GM19240 (cell line): ENCODE data around the gene DOLPP1.

Source experiments
- DNase-seq: peaks from one replicate; pipeline ENCODE4 v3.0.0; 2011; ENCODE audit warnings: low spot score; ENCODE audit not compliant: insufficient read length

DOLPP1 gene

DNA sequence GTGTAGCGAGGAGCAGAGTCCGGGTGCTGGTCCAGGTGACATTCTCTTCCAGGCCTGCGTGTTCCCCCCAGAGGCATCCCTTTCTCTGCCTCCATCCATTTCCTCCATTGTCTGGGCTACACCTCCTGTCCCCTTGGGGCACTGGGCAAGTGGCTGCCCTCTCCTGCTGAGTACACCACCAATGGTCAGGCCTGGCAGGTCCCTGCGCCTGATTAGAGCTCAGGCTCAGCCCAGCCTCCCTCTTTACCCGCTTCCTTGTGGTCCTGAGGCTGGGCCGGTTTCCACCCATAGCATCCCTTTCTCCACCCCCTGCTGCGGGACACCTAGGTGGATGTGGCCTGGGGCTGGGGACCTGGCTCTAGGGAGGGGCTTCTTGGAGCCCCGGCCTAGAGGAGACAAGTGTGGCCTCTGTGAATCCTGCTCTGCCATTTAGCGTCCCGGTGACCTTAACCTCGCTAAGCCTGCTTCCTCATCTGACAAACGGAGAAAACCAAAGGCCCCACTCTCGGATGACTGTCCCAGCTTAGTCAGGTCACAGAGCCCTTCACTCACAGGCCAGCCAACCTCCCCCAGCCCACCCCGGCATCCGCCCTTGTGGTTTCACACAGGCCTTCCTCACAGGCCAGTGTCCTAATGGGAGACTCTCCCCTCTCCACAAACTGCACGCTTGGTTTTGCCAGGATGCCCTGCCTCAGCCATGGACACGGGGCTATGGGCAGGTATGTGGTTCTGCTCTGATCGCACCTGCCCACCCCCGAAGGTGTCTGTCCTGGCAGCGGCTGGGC, 12.9 kb downstream of the DOLPP1 start:
- DNase-seq, result no peak

DNA sequence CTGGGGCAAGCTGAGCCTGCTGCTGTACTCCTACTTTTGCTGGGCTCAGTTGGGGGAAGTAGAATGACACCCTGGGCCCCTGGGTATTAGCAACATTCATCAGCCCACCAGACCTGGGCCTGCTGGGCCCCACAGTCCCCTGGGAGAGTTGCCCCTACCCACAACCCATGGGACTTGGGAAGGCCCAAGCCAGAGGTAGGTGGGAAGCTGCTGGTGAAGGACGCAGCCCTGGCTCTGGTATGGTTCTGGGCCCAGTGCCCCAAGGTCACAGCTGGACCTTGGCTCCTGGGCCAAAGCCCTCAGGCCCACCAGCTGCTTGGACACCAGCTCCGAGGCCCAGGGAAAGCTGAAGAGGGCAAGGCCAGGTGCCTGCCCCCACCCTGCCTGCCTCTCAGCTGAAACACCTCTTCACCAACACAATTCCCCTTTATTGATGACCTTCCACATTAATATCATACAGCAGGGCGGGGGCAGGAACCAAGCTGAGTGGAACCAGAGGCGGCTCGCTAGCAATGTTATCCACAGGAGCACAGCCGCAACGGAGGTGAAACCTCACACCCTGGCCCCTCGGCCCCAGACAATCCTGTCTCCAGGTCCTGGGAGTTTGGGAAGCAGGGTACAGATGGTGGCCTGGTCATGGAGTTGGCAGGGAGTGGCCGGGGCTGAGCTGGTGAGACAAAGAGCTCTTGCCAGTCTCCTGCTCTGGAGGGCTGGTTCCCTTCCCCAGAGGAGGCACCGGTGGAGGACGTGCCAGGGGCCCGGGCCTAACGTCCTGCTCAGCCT, 13.7 kb downstream of the DOLPP1 start:
- no peak for DNase-seq

DNA sequence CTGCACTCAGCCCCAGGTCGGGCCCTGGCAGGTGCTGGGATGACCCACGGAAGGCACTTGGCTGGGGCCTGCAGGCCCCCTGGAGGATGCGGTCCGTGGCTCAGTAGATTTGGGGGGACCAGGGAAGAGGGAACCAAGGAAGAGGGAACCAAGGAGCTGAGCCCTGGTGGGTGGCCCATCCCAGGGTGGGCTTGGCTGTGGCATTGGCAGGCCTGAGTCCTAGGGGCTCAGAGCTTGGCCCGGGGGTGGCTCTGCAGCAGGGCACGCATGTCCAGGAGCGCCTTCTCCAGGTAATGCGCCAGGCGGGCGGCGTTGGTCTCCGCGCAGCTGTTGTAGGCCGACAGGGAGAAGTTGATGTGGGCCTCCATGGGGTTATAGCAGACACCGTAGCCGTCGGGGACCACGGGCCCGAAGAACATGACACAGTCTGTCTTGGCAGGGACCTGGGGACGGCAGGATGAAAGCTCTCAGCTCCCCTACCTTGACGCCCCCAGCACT, 14.3 kb downstream of the DOLPP1 start:
- no peak for DNase-seq

DNA sequence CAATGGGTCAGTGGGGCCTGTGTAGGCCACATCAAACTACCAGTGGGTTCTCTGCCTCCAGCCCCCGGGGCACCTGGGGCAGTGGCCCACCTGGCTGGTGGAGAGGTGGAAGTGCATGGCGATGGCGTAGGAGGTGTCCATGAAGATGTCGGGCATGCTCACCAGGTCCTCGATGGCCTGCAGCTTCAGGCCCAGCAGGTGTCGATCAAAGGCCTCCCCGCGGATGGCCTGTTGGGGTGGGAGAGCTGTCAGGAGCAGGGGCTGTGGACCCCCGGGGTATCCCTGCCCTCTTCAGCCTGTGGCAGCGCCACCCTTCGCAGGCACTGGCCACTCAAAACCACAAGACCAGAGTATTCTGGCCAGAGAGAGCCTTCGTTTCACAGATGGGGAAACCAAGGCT, 15.0 kb downstream of the DOLPP1 start:
- no peak for DNase-seq

DNA sequence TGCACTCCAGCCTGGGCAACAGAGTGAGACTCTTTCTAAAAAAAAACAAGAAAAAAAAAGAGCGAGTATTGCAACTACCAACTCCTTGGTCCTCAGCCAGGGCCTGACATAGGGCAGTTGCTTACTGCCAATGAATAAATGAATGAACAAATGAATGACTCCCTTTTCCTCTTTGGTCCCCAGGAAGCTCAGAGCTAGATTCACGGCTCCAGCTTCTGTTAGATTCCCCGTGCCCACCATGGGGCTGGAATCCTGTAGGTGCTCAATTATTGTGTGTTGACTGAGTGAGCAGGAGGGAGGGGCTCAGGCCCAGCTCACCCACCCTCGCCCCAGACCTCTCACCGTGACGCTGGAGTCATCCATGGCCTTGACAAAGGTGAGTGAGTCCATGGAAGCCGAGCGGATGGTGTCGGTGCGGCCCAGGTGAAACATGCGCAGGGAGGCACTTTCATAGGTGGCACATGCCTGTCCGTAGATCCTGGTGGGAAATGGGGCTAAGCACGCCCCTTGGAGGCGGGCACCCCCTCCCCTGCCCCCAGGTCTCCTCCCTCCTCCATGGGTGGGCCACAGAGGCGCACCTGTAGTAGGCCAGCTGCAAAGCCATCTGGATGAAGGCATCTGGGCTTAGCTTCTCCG, 16.9 kb downstream of the DOLPP1 start:
- DNase-seq, result no peak

DNA sequence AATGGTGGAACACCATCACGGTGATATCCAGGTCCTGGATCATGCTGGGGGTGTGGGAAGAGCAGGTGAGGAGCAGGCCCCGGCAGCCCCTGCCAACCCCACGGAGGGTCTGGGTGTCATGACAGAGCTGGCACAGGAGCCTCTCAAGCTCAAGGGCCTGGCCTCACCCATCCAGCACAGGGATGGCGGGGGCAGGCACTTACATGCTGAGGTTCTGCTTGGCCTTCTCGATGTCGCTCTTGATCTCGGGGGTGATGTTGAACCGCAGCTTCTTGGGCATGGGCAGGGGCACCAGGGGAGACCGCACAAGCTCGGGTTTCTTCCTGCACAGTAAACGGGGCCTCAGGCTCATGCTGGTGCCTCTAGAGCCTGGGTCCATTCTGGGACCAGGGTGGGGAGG, 17.4 kb downstream of the DOLPP1 start:
- no peak for DNase-seq

DNA sequence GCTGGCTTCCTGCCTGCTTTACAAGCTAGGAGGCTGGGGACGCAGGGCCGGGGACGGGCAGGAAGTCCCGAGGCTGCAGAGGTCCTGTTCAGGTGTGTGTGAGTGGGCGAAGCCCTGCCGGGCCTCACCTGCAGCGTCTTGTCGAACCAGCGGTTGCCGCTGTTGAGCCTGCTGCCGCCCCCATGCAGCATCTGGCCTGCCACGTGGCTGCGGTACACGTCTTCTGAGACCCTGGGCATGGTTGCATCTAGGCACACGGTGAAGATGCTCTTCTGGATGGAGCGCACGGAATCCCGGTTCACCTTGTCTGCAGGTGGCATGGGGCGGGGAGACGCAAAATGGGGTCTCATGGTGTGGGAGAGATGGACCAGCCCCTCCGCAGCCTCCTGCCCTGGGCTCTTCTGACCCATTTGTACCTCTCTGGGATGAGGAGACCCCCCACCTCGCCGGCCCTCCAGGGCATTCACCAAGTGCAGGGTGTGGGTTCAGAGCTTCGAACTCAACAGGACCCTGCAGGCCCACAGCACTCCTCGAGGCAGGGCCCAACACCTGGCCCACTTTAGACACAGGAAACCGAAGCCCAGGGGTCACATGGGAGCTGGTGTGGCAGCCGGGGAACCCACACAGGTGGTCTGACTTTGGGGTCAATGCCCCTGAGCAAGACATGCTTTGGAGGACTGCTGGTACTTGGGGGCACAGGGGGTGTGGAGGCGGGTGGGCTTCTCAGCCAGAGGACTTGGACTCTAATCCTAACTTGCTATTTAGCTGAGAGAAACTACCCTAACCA, 19.7 kb downstream of the DOLPP1 start:
- DNase-seq, result no peak

DNA sequence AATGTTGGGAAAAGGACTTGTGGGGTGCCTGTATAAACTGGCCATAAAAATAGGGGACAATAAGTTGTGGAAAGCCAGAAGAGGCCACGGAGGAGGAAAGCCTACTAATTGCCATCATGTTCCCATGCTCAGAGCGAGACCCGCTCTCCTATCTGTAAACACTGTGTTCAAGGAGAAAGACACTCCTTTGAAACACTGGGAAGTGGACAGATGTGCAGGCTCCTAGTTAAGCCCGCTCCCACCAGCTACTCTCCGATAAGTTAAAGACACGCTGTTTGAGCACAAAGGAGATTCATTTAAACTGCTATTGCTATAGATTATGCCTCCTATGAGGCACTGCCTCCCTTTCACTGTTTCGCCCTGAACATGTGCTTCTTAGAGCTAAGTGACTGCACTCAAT, 20.4 kb downstream of the DOLPP1 start:
- DNase-seq, result no peak

DNA sequence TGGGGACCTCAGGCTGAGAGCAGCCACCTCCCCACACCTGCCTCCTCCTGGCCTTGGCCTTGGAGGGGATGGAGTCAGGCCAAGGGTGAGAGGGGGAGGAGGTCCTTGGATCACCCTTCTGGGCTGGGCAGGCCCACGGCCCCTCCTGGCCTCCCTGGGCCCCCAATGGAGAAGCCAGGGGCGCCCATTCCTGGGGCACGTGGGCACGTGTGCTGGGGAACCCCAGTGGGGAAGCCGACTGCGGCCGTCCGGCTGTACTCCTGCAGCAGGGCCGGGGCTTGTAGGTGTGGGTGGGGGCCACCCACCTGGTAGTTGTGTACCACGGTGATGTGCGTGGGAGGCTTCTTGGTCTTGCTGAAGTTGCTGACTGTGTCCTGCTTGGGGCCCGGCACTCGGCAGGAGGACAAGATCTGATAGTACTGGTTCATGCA, 21.2 kb downstream of the DOLPP1 start:
- no peak for DNase-seq

DNA sequence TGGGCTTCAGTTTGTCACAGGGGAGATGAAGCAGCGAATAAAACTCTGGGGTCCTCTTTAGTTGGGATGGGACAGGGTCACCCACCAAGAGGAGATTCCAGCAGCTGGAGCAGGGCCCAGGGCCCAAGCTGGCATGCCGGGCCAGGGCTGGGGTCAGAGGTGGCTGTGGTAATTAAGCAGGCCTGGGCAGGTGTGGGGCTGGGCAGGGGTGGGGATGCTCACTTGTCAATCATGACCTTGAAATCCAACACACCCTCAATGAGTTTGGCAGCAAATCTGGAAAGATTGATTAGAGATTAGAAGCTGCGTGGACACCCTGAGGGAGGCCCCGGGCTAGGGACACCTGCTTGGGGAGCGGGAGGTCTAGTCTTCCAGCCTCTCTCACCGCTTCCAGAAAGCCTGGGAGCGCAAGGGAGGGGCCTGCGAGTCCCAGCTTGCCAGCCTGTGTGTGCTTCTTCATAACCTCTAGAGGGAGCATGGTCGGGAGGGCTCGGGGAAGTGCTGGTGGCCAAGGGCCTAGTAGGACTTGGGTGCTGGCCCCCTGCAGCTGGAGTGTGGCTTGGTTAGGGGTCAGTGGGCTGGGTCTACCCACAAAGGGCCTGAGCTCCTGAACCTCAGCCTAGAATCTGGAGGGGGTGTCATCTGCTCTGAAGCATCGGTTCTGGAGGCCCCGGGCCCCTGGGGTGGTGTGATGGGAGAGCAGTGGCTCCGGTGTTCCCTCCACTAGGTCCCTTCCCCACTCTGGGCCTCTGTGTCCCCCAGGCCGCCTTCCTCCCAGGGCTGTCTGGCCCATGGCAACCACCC, 22.1 kb downstream of the DOLPP1 start:
- peak; percentile 31 for DNase-seq

DNA sequence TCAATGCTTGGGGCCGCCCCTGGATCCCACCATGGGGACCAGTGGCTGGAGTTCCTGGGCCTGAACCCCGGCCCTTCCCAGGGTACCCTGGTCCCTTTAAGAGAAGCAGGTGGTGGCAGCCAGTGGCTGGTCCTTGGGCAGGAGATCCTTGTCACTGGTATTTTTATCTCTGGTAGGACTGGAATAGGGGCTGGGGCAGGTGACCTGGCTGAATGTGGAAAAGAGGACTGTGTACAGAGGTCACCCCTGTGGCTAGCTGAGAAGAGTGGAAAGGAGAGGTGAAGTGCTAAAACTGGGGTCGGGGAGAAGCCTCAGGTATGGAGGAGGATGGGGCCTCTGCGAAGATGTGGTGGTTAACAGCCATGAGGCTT, 22.7 kb downstream of the DOLPP1 start:
- DNase-seq, result no peak

DNA sequence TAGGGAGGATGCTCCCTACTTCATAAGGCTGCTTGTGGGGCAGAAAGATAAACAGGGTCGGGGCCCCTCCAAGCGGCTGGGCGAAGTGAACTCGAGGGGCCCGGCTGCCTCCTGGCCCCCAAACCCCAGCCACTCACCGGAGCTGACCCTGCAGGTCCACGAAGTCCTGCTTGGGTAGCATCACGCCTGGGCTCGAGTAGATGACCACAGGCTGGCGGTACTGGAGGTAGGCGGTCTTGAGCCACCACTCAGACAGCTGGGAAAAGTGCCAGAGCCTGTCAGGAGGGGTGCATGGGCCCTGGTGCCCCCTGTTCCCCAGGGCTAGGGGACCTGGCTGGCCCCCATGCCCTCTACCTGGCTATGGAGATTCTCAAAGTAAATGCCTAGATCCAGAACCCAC, 23.1 kb downstream of the DOLPP1 start:
- DNase-seq, result no peak

DNA sequence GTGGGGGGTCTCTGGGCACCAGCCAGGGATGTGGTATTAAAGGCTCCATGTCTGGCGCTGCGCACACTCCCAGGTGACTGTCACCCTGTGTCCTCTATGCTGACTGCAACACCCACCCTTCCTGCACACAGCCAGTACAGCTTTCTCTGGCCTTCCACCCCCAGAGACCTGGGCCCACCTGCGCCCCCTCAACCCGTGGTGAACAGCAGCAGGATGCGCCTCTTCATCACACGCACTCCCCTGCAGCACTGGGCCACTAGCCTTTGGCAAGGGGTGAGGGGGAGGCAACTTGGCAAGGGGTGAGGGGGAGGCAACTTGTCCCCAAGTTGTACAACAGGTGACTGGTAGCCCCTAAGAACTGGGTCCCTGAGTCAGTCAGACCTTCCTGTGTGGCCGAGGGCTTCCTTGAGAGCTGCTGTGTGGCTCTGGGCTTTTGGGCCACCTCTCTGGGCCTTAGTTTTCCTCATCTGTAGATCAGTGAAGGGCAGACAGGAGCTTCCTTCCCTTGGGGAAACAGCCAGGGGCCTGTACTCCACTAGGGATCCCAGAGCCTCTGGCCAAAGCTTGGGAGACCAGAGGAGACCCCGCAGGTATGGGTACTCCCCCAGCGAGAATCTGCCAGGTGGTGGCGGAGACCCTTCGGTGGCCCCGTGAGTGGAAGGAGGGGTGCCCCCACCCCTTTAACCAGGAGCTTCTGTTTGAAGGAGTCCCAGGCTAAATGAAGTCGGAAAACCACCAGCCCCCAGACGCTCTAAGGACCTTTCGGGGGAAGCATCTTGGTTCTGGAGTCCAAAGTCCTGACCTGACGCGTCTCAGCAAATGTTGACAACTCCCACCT, 25.2 kb downstream of the DOLPP1 start:
- no peak for DNase-seq

DNA sequence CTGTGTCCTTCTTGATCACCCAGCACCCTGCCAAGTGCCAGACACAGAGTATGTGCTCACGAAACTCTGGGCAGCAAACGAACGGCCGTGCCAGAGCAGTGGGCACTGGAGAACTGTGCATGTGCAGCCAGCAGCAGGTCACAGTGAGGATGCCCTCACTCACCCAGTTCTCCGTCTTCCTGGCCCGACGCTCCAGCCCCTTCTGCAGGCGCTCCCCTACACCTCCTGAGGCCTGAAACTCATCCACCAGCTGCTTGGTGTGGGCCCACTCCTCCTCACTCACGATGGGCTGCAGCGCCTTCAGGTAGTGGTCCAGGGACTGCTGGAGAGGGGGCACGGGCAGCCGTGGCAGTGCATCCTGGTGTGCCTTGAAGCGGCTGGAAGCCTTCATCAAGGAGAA, 26.7 kb downstream of the DOLPP1 start:
- DNase-seq, result no peak

DNA sequence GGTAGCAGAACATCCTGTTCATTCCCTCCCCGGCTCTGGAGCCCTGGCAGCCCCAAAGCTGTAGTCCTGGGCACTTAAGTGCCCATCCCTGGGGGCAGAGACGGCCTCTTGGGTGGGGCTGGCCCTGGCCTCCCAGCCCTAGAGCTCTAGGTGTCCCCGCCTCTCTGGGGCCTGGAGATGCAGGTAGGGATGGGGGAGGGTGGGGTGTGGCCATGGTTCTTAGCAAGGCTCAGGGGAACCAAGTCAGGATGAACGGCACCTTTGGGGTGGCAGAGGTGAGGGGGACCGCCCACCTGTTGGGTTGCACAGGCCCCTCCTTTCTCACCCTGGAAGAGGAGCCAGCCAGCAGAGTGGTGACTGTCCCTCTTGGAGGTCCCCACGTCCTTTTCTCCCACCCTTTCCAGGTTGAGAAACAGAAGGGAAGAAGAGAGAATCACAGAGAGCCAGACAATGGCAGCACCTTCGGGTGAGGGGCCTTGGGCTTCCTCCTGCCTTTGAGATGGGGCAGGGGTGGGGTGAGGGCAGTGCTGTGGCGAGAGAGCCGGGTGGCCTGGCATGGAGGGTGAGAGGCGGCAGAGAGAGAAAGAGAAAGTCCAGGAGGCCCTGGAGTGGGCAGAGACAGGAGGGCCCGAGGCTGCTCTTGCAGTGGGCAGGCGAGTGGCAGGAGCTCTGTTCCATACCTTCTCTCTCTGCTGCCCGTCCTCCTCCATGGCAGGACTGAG, 27.3 kb downstream of the DOLPP1 start:
- no peak for DNase-seq

DNA sequence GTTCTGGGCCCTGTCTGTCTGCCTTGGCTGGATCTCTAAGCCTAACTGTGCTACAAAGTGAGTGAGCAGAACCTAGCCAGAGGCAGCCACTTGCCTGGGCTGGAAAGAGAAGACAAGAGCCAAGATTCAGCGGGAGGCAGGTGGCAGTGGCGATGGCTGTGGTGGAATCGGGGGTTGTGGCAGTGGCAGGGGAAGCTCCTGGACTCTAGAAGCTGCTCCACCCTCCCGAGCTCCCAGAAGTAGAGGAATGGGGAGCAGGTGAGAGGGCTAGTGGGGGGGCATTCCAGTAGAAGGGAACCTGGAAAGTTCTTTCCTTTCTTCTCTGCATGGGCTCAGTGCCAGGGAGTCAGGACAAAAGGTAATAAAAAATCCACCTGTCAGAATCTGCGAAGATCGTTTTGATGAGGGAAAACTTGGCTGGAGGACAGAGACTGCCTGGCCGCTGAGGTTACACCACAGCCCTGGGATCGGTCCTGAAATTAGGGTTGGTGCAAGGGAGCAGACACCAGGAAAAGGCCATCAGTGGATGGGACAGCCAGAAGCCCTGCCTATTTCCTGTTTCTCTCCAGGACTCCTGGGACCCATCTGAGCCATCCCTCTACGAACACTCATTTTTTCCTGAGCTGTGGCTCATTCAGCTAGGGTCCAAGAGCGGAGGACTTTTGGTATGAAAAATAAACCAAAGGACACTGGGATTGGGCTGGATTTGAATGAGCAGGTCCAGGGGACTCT, 28.1 kb downstream of the DOLPP1 start:
- no peak for DNase-seq

DNA sequence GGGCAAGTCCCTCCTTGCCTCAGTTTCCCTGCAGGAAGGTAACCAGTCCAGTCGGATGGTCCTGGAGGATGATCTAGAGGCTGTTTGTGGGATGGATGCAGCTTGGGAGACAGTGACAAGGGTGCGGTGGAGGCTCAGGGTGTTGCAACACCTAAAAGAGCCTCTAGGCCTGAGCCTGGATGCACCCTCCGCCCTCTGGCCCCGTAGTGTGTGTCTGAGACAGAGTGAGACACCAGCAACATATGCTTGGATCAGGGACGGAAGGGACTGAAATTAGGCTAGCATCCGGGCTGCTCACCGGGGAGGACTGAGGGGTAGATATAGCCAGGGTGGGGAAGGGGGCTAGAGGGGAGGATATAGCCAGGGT, 28.6 kb downstream of the DOLPP1 start:
- no peak for DNase-seq

DNA sequence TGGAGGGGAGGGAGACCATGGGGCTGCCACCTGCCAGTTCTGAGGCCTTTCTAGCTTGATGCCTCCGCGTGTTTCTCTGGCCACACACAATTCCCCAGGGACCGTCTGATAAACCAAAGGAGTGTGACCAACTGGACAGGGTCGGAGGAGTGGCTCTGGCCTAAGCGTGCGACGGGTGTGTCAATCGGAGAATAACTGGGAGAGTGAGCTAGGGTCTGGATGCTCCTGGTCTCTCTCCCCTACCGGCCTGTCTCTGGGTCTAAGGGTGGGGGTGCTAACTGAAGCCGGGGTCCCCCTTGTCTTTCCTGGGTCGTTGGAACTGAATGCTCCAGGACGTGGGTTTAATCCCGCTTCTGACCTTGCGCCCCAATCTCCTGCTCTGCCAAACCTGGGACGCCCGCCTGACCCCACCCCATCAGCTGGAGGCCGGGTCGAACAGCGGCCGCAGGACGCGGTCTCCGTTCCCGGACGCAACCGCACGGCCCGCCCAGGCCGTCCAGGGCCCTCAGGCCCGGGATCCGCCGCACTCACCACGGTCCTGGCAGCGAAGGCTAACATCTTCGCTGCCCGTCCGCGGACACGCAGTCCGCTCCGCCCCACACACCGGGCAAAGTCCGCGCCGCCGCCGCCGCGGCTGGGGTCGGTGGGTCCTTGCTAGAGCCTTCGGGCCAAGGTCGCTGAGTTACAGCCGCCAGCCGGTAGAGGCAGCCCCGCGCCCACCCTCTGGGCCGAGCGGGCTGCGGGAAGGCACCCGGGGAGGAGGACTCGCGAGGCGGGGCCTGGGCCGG, 29.2 kb downstream of the DOLPP1 start:
- DNase-seq, result no peak
